PFSK-1 (cell line): ENCODE results near the gene FER.

Experiments used
- POLR2AphosphoS5 ChIP-seq: IDR thresholded peaks from 2 replicates; pipeline ENCODE4 v1.6.1; 2012; ENCODE audit warnings: low read depth, mild to moderate bottlenecking, control low read depth, low read length, moderate library complexity
- REST ChIP-seq, 2 experiments: IDR thresholded peaks; 2 replicates each; pipeline versions ENCODE4 v1.6.1 to v1.8.0; 2011 to 2012; ENCODE audit warnings: low read depth in 2 of 2, low read length in 2 of 2, control low read depth in 1 of 2, inconsistent platforms in 1 of 2, mild to moderate bottlenecking in 1 of 2, moderate library complexity in 1 of 2; ENCODE audit not compliant: insufficient read depth in 1 of 2

- TF ChIP-seq REST (IDR thresholded peaks at IDR 0.05; ENCODE audit: insufficient read depth in 1 of 2, low read depth in 2 of 2, low read length in 2 of 2) = no peak
- no peak for TF ChIP-seq POLR2AphosphoS5
Observed at GRCh38 chr5:109164001-109164400, 416.3 kb downstream of the FER start.
